Kidney (tissue), 14 donors: ENCODE measurements around the gene MANBA. TPM values are rescaled to one million over a fixed set of nuclear protein-coding genes. Genes with fewer than 3 reads are reported as not detected.

Experiments
- DNase-seq, 5 donors: peaks; one replicate each; pipeline ENCODE4 v3.0.0-alpha.2; 2013 to 2020
- FAIRE-seq: peaks from 2 replicates; lab custom pipeline; 2012; peaks lifted over from hg19 to GRCh38; lab: Jason Lieb, UNC
- H3K27ac ChIP-seq, 2 donors: one replicate each; pipeline ENCODE4 v1.7.0; 2013; ENCODE audit warnings: low read depth in 2 of 2, low read length in 2 of 2, inconsistent platforms in 1 of 2
- H3K27me3 ChIP-seq: one replicate; pipeline ENCODE4 v1.7.1; 2013; ENCODE audit warnings: low read length, inconsistent platforms; ENCODE audit not compliant: control insufficient read depth, insufficient read depth
- H3K36me3 ChIP-seq, 3 donors: one replicate each; pipeline versions ENCODE4 v1.7.0 to v1.7.1; 2013; ENCODE audit warnings: low read length in 3 of 3, control low read depth in 1 of 3, inconsistent platforms in 1 of 3; ENCODE audit not compliant: insufficient read depth in 3 of 3, control insufficient read depth in 2 of 3
- H3K4me1 ChIP-seq, 3 donors: one replicate each; pipeline versions ENCODE4 v1.7.0 to v1.7.1; 2013; ENCODE audit warnings: low read length in 3 of 3, inconsistent platforms in 1 of 3, low read depth in 1 of 3; ENCODE audit not compliant: control insufficient read depth in 2 of 3, insufficient read depth in 2 of 3
- H3K4me3 ChIP-seq, 3 donors: one replicate each; pipeline versions ENCODE4 v1.7.0 to v1.8.1; 2013; ENCODE audit warnings: low read length in 3 of 3, control low read depth in 1 of 3, inconsistent platforms in 1 of 3
- H3K9ac ChIP-seq, 3 donors: one replicate each; pipeline versions ENCODE4 v1.7.0 to v1.7.1; 2013; ENCODE audit warnings: low read length in 3 of 3, control low read depth in 1 of 3, inconsistent platforms in 1 of 3
- H3K9me3 ChIP-seq, 3 donors: one replicate each; pipeline versions ENCODE4 v1.7.0 to v1.7.1; 2013; ENCODE audit warnings: low read length in 3 of 3, control low read depth in 1 of 3, inconsistent platforms in 1 of 3; ENCODE audit not compliant: control insufficient read depth in 2 of 3, insufficient read depth in 1 of 3
- CTCF ChIP-seq: IDR thresholded peaks from 3 replicates; pipeline ENCODE4 v1.5.1; 2012; ENCODE audit warnings: mild to moderate bottlenecking, moderate library complexity, borderline replicate concordance; ENCODE audit not compliant: insufficient read depth; ENCODE audit errors: extremely low read depth
- intact Hi-C: fragments of 100-400 bp; cut with DNase I; formaldehyde crosslinking; loops from one replicate; pipeline ENCODE4 v1.11.1; 2022
- polyA plus RNA-seq: library from polyadenylated mRNA; stranded (reverse); fragments of 350-450 nt; fragmentation: Illumina TruSeq; extraction: RNeasy Lipid Tissue Mini Kit (QIAGEN cat#74804); gene quantifications from one replicate; pipeline ENCODE4 v1.2.3, GENCODE V29; 2014; ENCODE audit warnings: low read depth, low replicate concordance; ENCODE audit not compliant: insufficient read depth
- total RNA-seq: library from RNA; stranded (reverse); fragmentation: NEBNext Ultra II Directional; extraction: Animal tissue kit (Norgen Biotek cat#: 25700); gene quantifications from one replicate; pipeline ENCODE4 v1.2.1, GENCODE V29; 2021
- donor health status: control.
- donor health status: control.
- donor health status: control.
- donor health status: control.
- donor health status: control.
- donor health status: DM: yes; HTN: yes; CAD: no.
- donor health status: Normal renal cell carcinoma (clear cell type).

The MANBA gene
- total and polyA plus RNA-seq, 2 donors from 2014 or later: 19.0 to 28.0 TPM

GRCh38 chr4:102792361-102792936 lies 31.7 kb upstream of the MANBA start:
- H3K36me3 ChIP-seq: peaks cover 9 to 18% (median 12%) of the 10 kb centered on the region in 3 donors
- TF ChIP-seq CTCF: no peak

GRCh38 chr4:102791318-102791835 lies 30.6 kb upstream of the MANBA start:
- H3K36me3 ChIP-seq: peaks cover 6 to 17% (median 6%) of the 10 kb centered on the region in 3 donors
- TF ChIP-seq CTCF: no peak
- no peak overlapping the region for H3K4me3 ChIP-seq
- no peak overlapping the region for H3K9ac ChIP-seq
- intact Hi-C loops: no loop called here
- H3K9me3 ChIP-seq: no peaks in the 10 kb centered on the region
- H3K27ac ChIP-seq: no peak overlapping the region
- DNase-seq: no peak
- no peak for FAIRE-seq
- H3K27me3 ChIP-seq: no peaks in the 10 kb centered on the region
- no peaks in the 10 kb centered on the region for H3K4me1 ChIP-seq

More at GRCh38 chr4:102792361-102792936, 31.7 kb upstream of the MANBA start:
- Histone ChIP-seq H3K9me3 (no peaks in the 10 kb centered on the region), H3K27me3 (no peaks in the 10 kb centered on the region), H3K9ac (no peak overlapping the region), H3K4me1 (no peaks in the 10 kb centered on the region), H3K4me3 (no peak overlapping the region), H3K27ac (no peak overlapping the region)
- intact Hi-C loops: no loop called here
- FAIRE-seq: no peak
- no peak for DNase-seq

- H3K9me3 ChIP-seq: no peaks in the 10 kb centered on the region
- no peaks in the 10 kb centered on the region for H3K4me1 ChIP-seq
- H3K27me3 ChIP-seq: no peaks in the 10 kb centered on the region
- peaks cover 0 to 2% (median 2%) of the 10 kb centered on the region in 3 donors for H3K36me3 ChIP-seq
- intact Hi-C loops: no loop called here
- H3K9ac ChIP-seq: no peak overlapping the region
- TF ChIP-seq CTCF: no peak
- FAIRE-seq (no peak), DNase-seq (no peak)
- H3K27ac ChIP-seq: no peak overlapping the region
- H3K4me3 ChIP-seq: no peak overlapping the region
These were observed 28.5 kb upstream of the MANBA start for GRCh38 chr4:102789317-102789717.
